Measurements from ENCODE around the gene TRIM2.

The TRIM2 gene

GRCh38 chr4:153220682-153221395 lies 16.6 kb downstream of the TRIM2 start:
- H3K27ac ChIP-seq = no peak overlapping the region

GRCh38 chr4:153221783-153222706 lies 17.8 kb downstream of the TRIM2 start:
- H3K27ac ChIP-seq = peak overlapping the region in 20 of 21 experiments; percentile 64 to 91 (median 82)
- H3K4me3 ChIP-seq = peak overlapping the region; percentile 44 to 67 (median 57)

More at GRCh38 chr4:153220682-153221395, 16.6 kb downstream of the TRIM2 start:
- no peak overlapping the region for H3K4me3 ChIP-seq

DNA sequence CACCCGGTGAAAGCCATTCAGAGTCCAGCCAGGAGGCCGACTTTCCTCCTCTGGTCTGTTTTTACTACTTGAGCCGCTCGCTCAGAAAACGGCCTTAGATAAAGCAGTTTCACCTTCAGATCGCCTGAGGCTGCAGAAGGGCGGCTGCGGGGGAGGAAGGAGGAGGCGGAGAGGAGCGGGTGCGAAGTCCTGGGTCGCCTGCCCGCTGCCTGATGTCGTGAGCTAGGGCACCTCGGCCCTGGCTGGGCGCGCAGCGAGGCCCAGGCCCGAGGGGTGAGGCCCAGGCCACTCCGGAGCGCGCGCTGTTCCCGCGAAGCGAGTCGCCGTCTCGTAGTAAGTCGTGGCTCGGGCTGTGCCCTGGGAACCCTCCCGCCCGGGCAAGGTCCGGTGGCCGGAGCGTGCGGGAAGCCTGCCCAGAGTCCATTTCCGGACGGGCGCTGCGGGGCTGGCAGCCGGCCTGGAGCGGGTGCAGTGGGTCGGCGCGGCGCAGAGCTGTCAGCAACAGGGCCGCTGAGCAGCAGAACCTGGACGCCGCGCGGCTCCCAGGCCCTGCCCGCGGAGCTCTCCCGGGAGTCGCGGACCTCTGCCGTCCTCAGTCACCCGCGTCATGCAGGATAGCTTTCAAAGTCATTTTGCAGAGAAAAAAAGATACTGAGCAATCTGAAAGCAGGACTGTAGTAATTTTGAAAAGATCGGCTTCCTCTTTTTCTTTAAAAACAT lies 18.6 kb downstream of the TRIM2 start:
- Histone ChIP-seq H3K27ac (peak overlapping the region in 20 of 21 experiments; percentile 64 to 91 (median 82)), H3K4me3 (peak overlapping the region; percentile 44 to 67 (median 57))

DNA sequence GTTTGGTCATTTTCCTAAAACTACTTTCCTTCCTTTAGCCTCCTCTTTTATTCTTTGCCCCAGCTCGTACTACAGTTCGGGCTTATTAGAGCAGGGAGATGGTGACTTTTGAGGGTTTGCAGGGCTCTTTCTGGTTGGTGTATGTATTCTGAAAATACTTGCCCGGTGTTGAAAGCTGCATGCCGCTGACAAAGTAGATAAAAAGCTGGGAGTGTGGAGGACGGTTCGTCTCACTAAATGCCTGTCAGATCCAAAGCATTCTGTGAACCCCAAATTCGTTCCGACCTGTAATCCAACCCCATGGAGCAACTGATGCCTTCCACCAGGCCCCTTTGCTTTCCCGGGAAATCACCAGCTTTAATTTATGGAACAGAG lies 19.2 kb downstream of the TRIM2 start:
- H3K4me3 ChIP-seq = peak overlapping the region; percentile 44 to 67 (median 57)
- peak overlapping the region in 20 of 21 experiments; percentile 64 to 91 (median 82) for H3K27ac ChIP-seq

DNA sequence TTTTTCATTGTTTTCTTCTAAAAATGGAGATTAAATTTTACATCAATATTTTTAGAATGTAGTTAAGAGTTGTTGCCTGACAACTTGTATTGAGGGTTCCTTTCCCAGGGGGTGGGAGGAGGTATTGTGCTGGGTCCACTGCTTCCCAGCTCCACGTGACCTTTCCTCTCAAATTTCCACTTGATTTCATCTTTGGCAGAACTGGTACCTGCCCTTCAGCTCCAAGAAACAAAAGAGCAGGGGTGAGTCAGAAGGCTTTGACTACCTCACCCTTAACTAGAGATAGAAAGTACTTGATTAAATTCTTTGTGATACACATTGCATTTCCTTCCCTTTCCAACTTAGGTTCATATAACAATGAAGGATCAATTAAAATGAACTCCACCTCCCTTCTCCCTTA lies 19.7 kb downstream of the TRIM2 start:
- peak overlapping the region in 10 of 21 experiments; percentile 64 to 91 (median 84) for H3K27ac ChIP-seq
- peak overlapping the region in 6 of 7 experiments; percentile 44 to 67 (median 53) for H3K4me3 ChIP-seq

DNA sequence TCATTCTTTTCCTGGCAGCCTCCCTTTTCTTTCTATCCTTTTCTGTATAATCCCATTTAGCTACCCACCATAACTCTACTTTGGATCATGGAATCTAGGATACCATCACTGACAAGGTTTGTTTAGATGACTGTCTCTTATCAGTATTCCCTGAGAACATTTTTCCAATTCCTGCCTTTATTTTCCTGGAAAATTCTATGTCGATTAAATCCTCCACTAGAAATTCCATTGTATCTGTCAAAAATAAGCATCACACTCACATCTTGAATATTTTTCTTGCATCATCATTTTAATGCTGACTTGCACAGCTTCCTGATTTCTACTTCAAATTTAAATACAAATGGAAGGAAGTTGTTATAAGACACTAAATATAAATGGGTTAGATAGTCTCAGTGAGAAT lies 20.2 kb downstream of the TRIM2 start:
- Histone ChIP-seq H3K4me3 (no peak overlapping the region), H3K27ac (no peak overlapping the region)

DNA sequence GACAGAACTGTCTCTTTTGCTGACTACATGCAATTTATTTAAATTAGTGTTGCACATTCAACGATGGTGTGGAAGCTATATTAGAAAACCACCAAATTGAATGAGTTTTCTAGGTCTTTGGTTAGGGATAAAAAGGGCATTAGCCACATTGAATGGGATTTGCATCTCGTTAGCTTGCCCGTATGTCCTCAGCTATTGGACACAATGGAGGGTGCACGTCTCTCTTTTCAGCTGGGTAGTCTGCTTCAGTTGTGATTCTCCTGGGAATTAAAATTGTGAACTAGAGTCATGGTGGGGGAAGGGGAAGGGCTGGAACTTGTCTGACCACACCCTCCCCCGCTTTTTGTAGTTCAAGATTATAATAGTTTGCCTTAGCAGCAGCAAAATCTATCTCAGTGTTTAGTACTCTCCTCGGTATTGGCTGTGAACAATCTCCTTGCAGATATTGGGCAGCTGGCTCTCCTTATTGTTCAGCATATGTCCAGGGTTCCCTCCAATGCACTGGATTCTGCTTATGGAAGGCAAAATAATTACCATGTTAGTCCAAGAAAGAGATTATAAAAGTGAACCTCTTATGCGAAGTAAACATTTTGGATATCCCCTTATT lies 23.3 kb downstream of the TRIM2 start:
- Histone ChIP-seq H3K27ac (no peak overlapping the region), H3K4me3 (no peak overlapping the region)

GRCh38 chr4:153228512-153229140 lies 24.4 kb downstream of the TRIM2 start:
- Histone ChIP-seq H3K27ac (peak overlapping the region in 1 of 21 experiments; percentile 32), H3K4me3 (no peak overlapping the region)

DNA sequence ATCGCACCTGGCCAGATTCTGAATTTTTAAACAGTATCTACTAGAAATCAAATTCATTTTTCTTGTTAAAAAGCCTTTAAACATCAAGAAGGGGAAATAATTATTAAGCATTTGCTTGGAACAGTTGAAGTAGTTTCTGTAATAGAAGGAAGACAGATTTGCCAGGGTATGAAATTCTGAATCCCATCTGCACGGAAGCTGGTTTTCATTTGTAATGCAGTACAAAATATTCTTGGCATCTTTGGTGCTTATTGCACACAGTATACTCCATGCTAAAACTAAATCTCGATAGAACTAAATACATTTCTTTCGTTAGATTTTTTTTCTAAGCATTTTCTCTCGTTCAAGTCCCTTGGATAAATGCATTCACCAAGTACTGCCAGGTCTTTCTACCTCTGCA lies 25.3 kb downstream of the TRIM2 start:
- Histone ChIP-seq H3K27ac (peak overlapping the region in 1 of 21 experiments; percentile 32), H3K4me3 (no peak overlapping the region)

DNA sequence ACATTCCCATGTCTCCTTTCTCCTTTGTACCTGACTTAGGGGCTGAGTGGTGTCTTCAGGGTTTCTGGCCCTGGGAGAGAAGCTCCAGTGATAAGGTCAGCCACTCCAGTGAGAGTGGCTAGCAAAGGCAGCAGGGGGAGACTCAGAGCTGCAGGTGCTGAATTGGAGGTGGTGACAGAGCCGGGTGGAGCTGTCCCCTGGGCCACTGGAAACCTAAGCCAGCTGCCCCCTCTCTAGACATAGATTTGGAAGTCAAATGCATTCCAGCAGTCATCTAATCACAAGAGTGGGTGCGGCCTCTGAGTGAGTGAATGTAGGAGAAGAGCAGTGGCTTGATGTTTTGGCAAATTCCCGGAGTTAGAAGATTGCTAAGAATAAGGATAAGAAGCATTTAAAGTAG lies 28.5 kb downstream of the TRIM2 start:
- H3K27ac ChIP-seq = no peak overlapping the region
- no peak overlapping the region for H3K4me3 ChIP-seq

DNA sequence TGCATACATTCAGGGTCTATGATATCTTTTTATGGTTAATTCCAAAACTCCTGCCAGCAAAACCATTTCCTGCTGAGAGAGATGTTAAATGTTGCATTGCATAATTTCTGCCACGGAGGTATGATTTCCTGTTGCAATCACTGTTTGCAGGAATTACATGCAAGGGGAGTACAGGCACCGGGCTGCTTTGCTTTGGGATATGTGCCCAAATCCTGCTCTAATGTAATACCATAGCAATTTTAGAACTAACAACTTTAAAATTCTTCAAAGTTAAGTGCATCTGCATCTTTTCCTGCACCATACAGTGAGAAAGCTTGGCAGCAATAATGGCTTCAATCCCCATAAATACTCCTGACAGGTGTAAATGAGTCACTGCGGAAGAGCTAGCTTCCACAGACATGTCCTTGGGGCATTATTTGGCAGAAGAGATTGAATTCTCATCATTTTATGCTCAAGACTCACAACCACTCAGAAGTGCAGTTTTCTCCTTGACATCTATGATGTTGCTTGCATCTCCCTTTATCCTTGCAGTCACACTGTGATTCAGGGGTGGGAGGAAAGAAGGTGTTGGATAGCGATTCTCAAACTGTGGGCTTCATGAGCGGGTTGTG lies 29.6 kb downstream of the TRIM2 start:
- Histone ChIP-seq H3K4me3 (no peak overlapping the region), H3K27ac (no peak overlapping the region)

GRCh38 chr4:153234885-153235284 lies 30.6 kb downstream of the TRIM2 start:
- Histone ChIP-seq H3K27ac (no peak overlapping the region), H3K4me3 (no peak overlapping the region)

DNA sequence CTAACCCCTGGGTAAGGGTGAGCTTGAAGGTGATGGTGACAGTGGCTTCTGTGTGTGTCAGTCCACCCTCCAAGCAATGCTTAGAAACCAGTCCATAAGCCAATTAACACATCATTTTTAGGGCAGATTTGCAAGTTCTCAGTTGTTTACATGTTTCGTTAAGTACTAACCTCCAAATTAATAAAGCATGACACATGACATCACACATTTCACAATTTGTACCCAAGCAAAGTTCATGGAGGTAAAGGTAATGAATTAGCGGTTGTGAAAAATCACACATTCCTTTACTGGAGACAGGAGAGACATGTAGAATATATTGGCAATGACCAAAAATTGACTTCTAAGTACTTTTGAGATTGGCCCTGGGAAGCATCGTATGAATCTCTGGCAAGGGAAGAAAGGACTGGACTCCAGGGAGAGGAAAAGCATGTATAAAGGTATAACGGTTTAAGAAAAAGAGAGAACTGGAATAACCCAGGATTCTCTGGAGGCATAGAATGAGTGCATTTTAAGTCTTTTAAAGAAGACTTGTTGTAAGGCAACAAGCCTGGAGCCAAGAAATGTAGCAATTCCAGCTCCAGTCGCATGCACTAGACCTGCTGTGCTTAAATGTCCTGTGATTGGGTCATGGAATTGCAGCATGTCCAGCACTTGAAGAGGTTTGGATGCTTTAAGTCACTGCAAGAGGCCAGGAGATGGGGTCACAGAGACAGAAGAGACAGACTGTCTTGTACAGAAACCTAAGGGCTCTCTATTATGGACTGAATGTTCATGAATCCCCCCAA lies 34.1 kb downstream of the TRIM2 start:
- no peak overlapping the region for H3K27ac ChIP-seq
- no peak overlapping the region for H3K4me3 ChIP-seq

- Histone ChIP-seq H3K27ac (no peak overlapping the region), H3K4me3 (no peak overlapping the region)
Measured at GRCh38 chr4:153239409-153239808, 35.2 kb downstream of the TRIM2 start.

- Histone ChIP-seq H3K4me3 (no peak overlapping the region), H3K27ac (no peak overlapping the region)
Measured at GRCh38 chr4:153241295-153241694, 37.1 kb downstream of the TRIM2 start.

GRCh38 chr4:153241970-153242838 lies 38.0 kb downstream of the TRIM2 start:
- Histone ChIP-seq H3K4me3 (no peak overlapping the region), H3K27ac (peak overlapping the region in 2 of 21 experiments; percentile 18 to 34)

- H3K27ac ChIP-seq = peak overlapping the region in 2 of 21 experiments; percentile 18 to 34
Measured at GRCh38 chr4:153242839-153243324, 38.6 kb downstream of the TRIM2 start.

More at GRCh38 chr4:153242839-153243324, 38.6 kb downstream of the TRIM2 start:
- no peak overlapping the region for H3K4me3 ChIP-seq
